ENCODE results near the gene KCNMA1. TPM values are rescaled to one million over a fixed set of nuclear protein-coding genes. Genes with fewer than 3 reads are reported as not detected.

Gene KCNMA1
- total RNA-seq, 1 experiment from 2014 or later, result 23.3 TPM

- no peak for DNase-seq (ENCODE audit: low read depth)
These were observed 592.5 kb downstream of the KCNMA1 start for GRCh38 chr10:77045085-77045484.

- DNase-seq (ENCODE audit: low read depth), result no peak
These were observed 594.2 kb downstream of the KCNMA1 start for GRCh38 chr10:77043420-77043763.

DNA sequence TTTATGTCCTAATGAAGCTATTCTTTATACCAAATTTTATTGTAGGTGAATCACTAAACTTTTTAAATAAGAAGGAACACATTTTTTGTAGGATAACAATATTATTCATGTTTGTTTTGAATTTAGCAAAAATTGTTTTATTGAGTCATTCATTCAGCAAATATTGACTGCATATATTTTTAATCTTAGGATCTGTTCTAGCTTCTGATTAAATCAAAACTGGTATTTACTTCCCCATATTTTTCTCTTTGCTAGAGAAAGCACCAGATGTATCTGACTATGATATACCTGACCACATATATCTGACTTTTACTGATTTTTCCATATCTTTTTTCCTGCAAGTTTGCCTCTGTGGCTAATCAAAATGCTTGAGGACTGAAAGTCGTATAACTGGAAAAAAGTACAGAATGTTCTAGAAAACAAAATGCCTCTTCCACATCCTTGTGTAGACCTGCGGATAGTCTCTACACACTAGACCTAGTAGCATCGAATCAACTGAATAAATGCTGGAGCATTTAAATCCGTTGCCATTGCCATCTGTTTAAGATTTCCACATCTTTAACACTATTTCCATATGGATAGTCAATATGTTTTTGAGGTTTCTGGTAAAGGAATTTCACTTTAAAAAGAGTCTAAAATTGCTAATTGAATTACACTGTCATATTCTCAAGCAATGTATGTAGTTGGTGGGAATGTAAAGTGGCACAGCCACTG is 594.7 kb downstream of the KCNMA1 start:
- no peak for DNase-seq (ENCODE audit: low read depth)

DNA sequence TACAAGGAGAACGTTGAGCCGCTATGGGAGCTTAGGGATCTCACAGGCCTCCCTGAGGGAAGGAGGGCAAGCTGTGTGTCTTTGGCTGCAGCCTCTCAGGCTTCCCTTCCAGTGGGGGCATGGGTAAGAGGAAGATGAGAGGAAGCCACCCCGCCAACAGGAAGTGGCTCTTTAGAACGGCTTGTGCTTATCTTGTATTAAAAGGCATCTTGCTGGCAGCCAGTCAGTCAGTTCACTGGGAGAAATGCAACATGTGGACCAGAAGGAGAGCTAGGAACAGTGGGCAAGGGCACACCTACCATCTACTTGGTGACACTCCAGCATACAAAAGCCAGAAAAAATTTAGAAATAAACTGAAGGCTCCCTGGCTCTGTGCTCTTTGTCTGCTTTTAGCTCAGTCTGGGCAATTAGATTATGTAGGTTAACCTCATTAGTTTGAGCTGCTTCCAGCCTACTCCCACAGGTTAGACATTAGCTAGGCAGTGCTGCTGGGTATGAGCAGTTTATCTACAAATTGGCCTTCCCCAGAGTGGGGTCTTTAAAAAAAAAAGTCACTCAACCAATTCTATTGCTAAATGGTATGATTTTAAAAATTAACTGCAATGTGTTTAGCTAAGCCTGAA is 595.9 kb downstream of the KCNMA1 start:
- DNase-seq (ENCODE audit: low read depth), result no peak

DNA sequence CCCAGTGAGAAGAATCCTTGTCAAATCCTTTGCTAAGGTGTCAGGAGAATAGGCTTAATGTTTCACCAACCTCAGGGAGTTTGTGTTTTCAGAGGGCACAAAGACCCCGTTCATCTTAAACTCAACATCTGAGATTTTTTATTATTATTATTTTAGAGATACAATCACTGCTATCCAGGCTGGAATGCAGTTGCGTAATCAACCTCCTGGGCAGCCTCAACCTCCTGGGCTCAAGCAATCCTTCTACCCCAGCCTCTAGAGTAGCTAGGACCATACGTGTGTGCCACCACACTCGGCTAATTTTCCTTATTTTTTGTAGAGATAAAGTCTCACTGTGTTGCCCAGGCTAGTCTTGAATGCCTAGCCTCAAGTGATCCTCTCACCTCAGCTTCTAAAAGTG is 599.2 kb downstream of the KCNMA1 start:
- DNase-seq (ENCODE audit: low read depth), result no peak

DNA sequence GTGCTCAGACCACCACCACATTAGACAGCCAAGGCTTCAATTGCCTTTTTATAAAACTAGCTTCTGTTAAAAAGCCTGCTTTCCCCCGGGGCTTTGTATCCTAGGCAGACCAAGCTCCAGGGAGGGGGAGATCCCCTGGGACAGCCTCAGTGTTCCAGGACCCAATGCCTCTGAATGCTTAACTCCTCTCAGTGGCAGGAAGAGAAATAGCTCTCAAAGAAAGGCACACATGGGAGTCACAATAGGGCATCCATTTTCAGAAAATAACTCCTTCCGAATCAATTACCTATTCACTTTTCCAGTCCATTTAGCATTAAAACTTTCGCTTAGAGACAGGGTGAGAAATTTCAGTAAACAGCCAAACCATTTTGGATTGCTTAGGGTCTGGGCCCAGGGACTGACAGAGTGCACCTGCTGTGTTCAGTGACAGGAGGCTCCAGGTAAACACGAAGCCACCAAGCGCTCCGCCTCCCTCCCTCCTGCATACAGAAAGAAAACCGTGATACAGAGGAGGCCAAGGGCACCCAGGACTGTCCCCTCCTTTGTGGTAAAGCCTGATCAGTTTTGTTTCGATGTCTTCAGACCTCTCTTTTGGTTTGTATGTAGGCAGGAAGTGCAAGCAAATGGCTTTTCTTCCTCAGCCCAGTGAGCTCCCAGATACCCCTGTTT is 599.7 kb downstream of the KCNMA1 start:
- no peak for DNase-seq (ENCODE audit: low read depth)

DNA sequence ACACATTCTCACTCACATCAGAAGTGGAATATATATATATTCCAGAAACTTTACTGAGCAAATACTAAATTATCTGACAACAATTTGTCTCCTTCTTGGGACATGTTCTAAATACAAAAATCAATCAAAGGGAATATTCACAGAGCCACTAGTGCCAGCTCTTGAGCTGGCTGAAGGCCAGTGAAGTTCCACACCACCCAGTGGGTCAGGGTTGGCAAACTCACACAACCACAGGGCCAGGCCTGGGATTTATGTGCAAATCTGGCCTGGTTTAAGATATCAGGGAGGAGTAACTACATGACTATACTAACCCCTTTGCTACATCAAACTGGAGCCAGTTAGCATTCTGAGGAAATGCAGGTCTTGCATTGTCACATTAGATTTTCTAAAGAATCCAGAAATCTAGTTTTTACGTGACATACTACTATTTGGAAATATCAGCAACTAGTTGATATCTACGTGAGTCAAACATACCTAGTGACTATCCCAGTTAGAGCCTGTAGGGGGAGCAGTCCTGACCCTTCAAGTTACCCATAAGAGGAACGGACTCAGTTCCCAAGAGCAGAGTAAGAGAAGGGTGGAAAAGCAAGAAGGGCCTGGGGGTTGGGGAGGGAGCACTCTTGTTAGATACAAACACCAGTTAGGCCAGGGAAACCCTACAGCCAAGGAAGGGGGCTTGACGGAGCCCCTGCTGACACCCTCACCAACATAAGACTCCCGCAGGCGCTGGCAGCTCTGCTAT is 600.4 kb downstream of the KCNMA1 start:
- peak; percentile 11 for DNase-seq (ENCODE audit: low read depth)

DNA sequence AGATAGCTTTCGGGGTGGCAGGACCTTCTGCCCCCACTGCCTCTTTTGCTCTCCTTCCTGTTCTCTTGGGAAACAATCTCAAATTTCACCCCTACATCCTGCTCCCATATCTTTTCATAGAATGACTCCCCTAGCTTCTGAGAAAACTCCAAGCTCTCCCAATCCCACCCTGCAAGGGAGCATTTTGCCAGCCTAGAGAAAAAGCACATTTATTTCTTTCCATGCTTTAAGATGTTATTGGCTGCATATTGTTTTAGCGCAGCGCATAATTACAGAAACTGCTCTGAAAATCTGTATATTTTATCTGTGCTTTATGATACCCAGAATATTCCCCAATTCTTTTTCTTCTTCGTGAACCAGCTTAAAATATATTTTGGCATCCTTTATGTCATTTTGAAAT is 601.3 kb downstream of the KCNMA1 start:
- no peak for DNase-seq (ENCODE audit: low read depth)

DNA sequence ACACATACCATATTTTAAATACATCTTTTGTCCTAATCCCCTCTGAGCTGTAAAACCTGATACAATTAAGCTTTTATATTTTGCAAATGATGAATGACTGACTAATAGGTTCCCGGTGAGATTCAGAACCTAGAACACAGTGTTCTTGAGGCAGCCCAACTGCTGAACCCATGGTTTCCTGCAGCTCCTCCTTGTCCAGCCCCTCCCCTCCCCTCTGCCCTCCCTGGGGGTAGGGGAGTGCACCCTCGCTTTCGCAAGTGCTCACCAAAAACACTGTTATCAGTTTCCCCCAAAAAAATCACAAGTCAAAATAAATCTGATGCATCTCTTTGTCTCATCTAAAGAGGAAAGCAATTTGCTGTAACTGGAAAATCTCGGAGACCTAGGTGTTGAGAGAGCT is 602.8 kb downstream of the KCNMA1 start:
- no peak for DNase-seq (ENCODE audit: low read depth)

DNA sequence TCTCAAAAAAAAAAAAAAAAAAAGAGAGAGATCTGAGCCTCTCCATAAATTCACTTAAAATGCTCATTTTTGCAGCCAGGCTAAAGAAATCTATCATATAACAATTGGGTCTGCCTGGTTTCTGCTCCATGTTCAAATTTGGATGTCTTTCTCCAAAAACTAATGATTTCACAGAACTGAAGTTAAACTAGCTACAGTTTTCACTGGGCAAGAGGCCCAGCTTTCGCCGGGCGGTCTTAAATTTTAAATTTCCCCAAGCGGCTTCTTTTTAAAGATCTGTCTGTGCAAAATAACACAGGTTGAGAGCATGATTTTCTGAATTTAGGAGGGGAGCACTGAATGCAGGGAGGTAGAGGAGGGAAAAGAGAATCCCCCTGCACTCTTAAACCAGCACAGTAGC is 603.4 kb downstream of the KCNMA1 start:
- DNase-seq (ENCODE audit: low read depth), result no peak

DNA sequence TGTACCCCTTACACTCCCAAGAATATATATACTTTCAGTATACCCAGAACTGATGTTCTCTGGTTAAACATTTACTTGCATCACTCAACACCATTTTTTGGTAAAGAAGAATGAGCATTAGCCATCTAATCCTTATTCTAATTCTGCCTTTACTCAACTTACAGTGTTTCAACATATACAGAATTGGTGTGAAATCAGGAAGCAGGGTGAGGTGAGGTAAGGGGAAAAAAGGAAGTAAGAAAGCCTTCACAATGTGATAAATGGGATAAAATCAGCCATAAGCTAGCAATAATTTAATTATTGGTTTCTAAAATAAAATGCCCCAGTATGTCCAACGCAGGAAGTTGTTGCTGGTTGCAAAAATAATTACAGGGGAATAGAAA is 605.4 kb downstream of the KCNMA1 start:
- DNase-seq (ENCODE audit: low read depth), result no peak

DNA sequence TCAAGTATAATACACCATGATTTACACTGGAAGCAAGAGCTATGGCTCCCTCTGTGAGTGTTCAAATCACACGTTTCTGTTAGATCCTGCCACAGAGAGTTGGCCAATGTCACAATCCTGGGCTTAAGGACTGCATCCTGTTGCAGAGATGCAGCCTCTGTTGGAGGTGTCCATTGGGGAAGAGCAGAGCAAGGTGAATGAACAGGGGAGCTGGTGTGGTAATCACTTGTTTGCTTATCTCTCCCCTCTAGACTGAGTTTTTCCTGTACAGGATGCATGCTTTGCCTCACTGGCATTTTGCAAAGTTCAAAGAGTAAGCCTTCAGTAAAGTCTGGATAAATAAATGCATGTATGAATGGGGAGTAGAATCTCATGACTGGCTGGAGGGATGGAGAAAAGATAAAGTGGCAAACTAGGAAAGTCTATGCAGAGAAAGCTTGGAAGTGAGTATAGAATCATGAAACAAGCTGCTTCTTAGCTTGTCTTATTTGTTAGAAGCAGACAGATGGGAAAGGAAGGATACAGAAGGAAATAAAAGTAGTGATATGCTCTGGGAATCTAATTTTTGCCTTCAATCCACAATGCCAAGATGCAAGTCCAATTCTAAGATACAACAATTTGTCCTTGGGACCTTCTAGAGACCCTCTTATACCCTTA is 605.9 kb downstream of the KCNMA1 start:
- no peak for DNase-seq (ENCODE audit: low read depth)

DNA sequence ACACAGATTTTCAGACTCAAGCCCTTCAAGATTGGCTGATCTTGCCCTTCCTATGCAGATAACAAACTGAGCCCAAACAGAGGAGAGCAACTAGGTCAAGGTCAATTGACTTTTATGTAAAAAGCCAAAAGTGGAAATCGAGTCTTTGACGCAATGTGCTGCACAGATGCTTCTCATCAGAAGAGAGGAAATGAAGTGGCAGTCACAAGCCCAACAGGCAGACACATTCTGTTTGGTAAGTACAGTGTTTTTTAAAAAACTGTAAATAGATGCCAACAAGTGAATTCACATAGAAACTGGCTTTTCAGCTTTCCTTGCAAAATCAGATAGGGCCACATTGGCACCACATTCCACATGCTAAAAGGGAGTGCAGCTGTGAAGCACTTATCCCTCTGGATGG is 606.6 kb downstream of the KCNMA1 start:
- no peak for DNase-seq (ENCODE audit: low read depth)

GRCh38 chr10:77029777-77030717 is 607.6 kb downstream of the KCNMA1 start:
- no peak for DNase-seq (ENCODE audit: low read depth)

GRCh38 chr10:77028042-77028441 is 609.6 kb downstream of the KCNMA1 start:
- no peak for DNase-seq (ENCODE audit: low read depth)

DNA sequence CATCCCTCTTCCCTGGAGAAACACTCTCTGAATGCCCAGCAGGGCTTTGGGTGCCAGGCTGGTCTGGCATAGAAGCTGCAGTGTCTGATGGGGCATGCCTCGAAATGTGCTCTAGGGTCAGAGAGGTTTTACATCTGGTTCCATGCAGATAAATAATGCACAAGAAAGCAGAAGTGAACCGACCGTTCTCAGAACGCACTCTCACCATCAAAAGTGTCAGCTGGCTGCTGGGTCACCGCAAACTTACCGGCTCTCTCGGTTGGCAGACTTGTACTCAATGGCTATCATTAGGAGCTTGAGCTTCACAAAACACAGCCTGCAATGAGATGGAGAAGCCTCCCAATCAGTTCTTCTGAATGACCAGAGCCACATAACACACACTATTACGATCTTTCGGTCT is 610.0 kb downstream of the KCNMA1 start:
- no peak for DNase-seq (ENCODE audit: low read depth)

DNA sequence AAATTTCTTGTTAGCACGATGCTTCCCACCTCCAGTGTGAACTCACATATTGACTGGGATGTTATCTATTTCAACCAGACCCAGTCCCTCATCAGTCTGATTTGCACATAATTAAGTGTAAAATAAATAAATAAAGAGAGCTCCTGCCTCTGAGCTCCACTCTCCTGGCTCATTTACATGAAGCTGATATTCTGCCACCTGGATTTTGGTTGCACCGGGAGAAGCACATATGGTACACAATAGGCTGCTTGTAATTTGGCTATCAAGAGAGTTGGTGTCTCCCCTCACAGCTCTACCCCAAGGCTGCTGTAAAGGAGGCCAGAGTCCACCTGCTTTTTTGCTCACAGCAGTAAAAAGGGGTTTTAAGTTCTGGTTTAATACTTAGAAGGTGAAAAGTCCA is 610.5 kb downstream of the KCNMA1 start:
- no peak for DNase-seq (ENCODE audit: low read depth)

DNA sequence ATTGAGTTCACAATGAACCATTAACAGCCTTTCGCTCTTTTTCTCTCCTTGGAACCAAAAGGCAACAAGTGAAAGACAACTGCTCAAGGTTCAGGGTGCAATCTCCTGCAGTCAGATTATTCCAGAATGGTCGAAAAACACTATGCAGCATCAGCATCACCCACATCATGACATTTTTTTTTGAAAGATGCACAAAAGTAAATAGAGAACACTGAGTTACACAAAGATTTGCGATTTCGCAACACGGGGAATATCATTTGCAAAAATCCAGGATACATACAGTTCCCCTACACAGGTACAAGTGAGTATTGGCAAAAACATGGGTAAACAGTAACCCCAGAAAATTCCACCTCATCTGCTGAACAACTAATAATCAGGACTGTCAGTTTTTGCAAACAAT is 611.5 kb downstream of the KCNMA1 start:
- no peak for DNase-seq (ENCODE audit: low read depth)

- DNase-seq (ENCODE audit: low read depth), result no peak
These were observed 613.1 kb downstream of the KCNMA1 start for GRCh38 chr10:77024461-77024860.

- no peak for DNase-seq (ENCODE audit: low read depth)
These were observed 614.2 kb downstream of the KCNMA1 start for GRCh38 chr10:77023396-77023795.

DNA sequence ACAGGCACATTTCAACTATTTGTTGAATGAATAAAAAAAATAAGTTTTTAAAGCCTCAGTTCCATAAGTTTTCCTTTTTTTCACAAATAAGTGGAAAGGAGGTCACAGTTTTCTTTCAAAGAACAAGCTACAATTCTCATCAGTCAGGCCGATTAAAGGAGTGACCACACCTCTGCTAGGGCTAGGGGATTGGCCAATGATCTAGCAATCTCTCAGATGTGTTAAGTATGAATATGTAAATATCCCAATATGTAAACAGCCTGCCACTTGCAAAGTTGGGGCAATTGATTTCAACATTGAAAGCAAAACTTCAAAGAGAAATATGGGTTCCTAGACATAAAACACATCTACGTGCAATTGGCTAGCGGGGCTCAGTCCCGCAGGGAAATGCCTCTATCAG is 614.9 kb downstream of the KCNMA1 start:
- DNase-seq (ENCODE audit: low read depth), result no peak
